ENCODE results near the gene GLYATL2.
A peak's percentile ranks its signal among the peaks of the same experiment; 100 is the strongest.

Gene GLYATL2

GRCh38 chr11:58830673-58831301, 13.7 kb downstream of the GLYATL2 start:
- H3K4me3 Mint-ChIP-seq = no peak overlapping the region
- H3K4me1 Mint-ChIP-seq (ENCODE audit: low read depth) = no peaks in the 10 kb centered on the region
- H3K36me3 Mint-ChIP-seq (ENCODE audit: low read depth) = no peaks in the 10 kb centered on the region
- no peak overlapping the region for H3K27ac Mint-ChIP-seq
- H3K9me3 Mint-ChIP-seq = no peaks in the 10 kb centered on the region
- H3K27me3 Mint-ChIP-seq = peaks cover 35% of the 10 kb centered on the region
- no peak for DNase-seq

GRCh38 chr11:58829786-58830185, 14.7 kb downstream of the GLYATL2 start:
- Mint-ChIP-seq H3K36me3 (ENCODE audit: low read depth) (no peaks in the 10 kb centered on the region), H3K4me3 (no peak overlapping the region), H3K27me3 (peaks cover 35% of the 10 kb centered on the region), H3K9me3 (no peaks in the 10 kb centered on the region), H3K27ac (no peak overlapping the region), H3K4me1 (ENCODE audit: low read depth) (no peaks in the 10 kb centered on the region)
- DNase-seq = no peak

GRCh38 chr11:58813693-58814092, 30.8 kb downstream of the GLYATL2 start:
- Mint-ChIP-seq H3K36me3 (ENCODE audit: low read depth) (no peaks in the 10 kb centered on the region), H3K4me3 (no peak overlapping the region), H3K27ac (no peak overlapping the region), H3K9me3 (peaks cover 6% of the 10 kb centered on the region), H3K4me1 (ENCODE audit: low read depth) (no peaks in the 10 kb centered on the region), H3K27me3 (peaks cover 18% of the 10 kb centered on the region)
- no peak for DNase-seq

- Mint-ChIP-seq H3K9me3 (peaks cover 6% of the 10 kb centered on the region), H3K27ac (no peak overlapping the region), H3K4me3 (no peak overlapping the region), H3K4me1 (ENCODE audit: low read depth) (no peaks in the 10 kb centered on the region), H3K27me3 (peaks cover 29% of the 10 kb centered on the region), H3K36me3 (ENCODE audit: low read depth) (no peaks in the 10 kb centered on the region)
- no peak for DNase-seq
These were observed 33.0 kb downstream of the GLYATL2 start for GRCh38 chr11:58811499-58811898.

- DNase-seq = no peak
- H3K9me3 Mint-ChIP-seq = peaks cover under 1% of the 10 kb centered on the region
- no peaks in the 10 kb centered on the region for H3K36me3 Mint-ChIP-seq (ENCODE audit: low read depth)
- H3K27me3 Mint-ChIP-seq = peaks cover 34% of the 10 kb centered on the region
- H3K4me1 Mint-ChIP-seq (ENCODE audit: low read depth) = no peaks in the 10 kb centered on the region
- no peak overlapping the region for H3K27ac Mint-ChIP-seq
- H3K4me3 Mint-ChIP-seq = no peak overlapping the region
These were observed 37.2 kb downstream of the GLYATL2 start for GRCh38 chr11:58807343-58807742.

- no peak overlapping the region for H3K4me3 Mint-ChIP-seq
- peaks cover 9% of the 10 kb centered on the region for H3K9me3 Mint-ChIP-seq
- H3K27ac Mint-ChIP-seq = no peak overlapping the region
- no peak for DNase-seq
- H3K27me3 Mint-ChIP-seq = peaks cover 30% of the 10 kb centered on the region
- no peaks in the 10 kb centered on the region for H3K36me3 Mint-ChIP-seq (ENCODE audit: low read depth)
- H3K4me1 Mint-ChIP-seq (ENCODE audit: low read depth) = peaks cover 5% of the 10 kb centered on the region
These were observed 39.4 kb downstream of the GLYATL2 start for GRCh38 chr11:58805065-58805464.

- H3K4me1 Mint-ChIP-seq (ENCODE audit: low read depth) = peaks cover 5% of the 10 kb centered on the region
- no peaks in the 10 kb centered on the region for H3K36me3 Mint-ChIP-seq (ENCODE audit: low read depth)
These were observed 42.4 kb downstream of the GLYATL2 start for GRCh38 chr11:58801974-58802545.

GRCh38 chr11:58801302-58801701, 43.2 kb downstream of the GLYATL2 start:
- Mint-ChIP-seq H3K27ac (no peak overlapping the region), H3K36me3 (ENCODE audit: low read depth) (no peaks in the 10 kb centered on the region), H3K4me1 (ENCODE audit: low read depth) (peaks cover 5% of the 10 kb centered on the region), H3K4me3 (no peak overlapping the region), H3K27me3 (peaks cover 23% of the 10 kb centered on the region), H3K9me3 (peaks cover 9% of the 10 kb centered on the region)
- no peak for DNase-seq

More at GRCh38 chr11:58801974-58802545, 42.4 kb downstream of the GLYATL2 start:
- no peak overlapping the region for H3K27ac Mint-ChIP-seq
- peaks cover 31% of the 10 kb centered on the region for H3K27me3 Mint-ChIP-seq
- H3K4me3 Mint-ChIP-seq = no peak overlapping the region
- H3K9me3 Mint-ChIP-seq = peaks cover 9% of the 10 kb centered on the region
- DNase-seq = no peak

GRCh38 chr11:58796333-58796732, 48.2 kb downstream of the GLYATL2 start:
- no peak for DNase-seq
- H3K36me3 Mint-ChIP-seq (ENCODE audit: low read depth) = no peaks in the 10 kb centered on the region
- H3K27me3 Mint-ChIP-seq = peaks cover 26% of the 10 kb centered on the region
- no peak overlapping the region for H3K4me3 Mint-ChIP-seq
- H3K27ac Mint-ChIP-seq = no peak overlapping the region
- no peaks in the 10 kb centered on the region for H3K4me1 Mint-ChIP-seq (ENCODE audit: low read depth)
- H3K9me3 Mint-ChIP-seq = peaks cover 2% of the 10 kb centered on the region

- Mint-ChIP-seq H3K27ac (no peak overlapping the region), H3K36me3 (ENCODE audit: low read depth) (no peaks in the 10 kb centered on the region), H3K9me3 (peaks cover 2% of the 10 kb centered on the region), H3K4me3 (no peak overlapping the region), H3K27me3 (peaks cover 12% of the 10 kb centered on the region), H3K4me1 (ENCODE audit: low read depth) (peaks cover 4% of the 10 kb centered on the region)
- DNase-seq = peak; percentile 50
These were observed 56.0 kb downstream of the GLYATL2 start for GRCh38 chr11:58788355-58789023.

GRCh38 chr11:58787903-58788302, 56.6 kb downstream of the GLYATL2 start:
- peaks cover 10% of the 10 kb centered on the region for H3K27me3 Mint-ChIP-seq
- H3K4me1 Mint-ChIP-seq (ENCODE audit: low read depth) = peaks cover 4% of the 10 kb centered on the region
- no peak for DNase-seq
- no peaks in the 10 kb centered on the region for H3K36me3 Mint-ChIP-seq (ENCODE audit: low read depth)
- H3K27ac Mint-ChIP-seq = no peak overlapping the region
- no peak overlapping the region for H3K4me3 Mint-ChIP-seq
- no peaks in the 10 kb centered on the region for H3K9me3 Mint-ChIP-seq

GRCh38 chr11:58786693-58787092, 57.8 kb downstream of the GLYATL2 start:
- H3K27me3 Mint-ChIP-seq = peaks cover 10% of the 10 kb centered on the region
- H3K9me3 Mint-ChIP-seq = no peaks in the 10 kb centered on the region
- H3K4me1 Mint-ChIP-seq (ENCODE audit: low read depth) = peaks cover 4% of the 10 kb centered on the region
- H3K4me3 Mint-ChIP-seq = no peak overlapping the region
- H3K27ac Mint-ChIP-seq = no peak overlapping the region
- H3K36me3 Mint-ChIP-seq (ENCODE audit: low read depth) = no peaks in the 10 kb centered on the region
- no peak for DNase-seq

GRCh38 chr11:58784995-58785394, 59.5 kb downstream of the GLYATL2 start:
- DNase-seq = no peak
- no peak overlapping the region for H3K27ac Mint-ChIP-seq
- peaks cover 2% of the 10 kb centered on the region for H3K27me3 Mint-ChIP-seq
- H3K36me3 Mint-ChIP-seq (ENCODE audit: low read depth) = no peaks in the 10 kb centered on the region
- H3K9me3 Mint-ChIP-seq = peaks cover 7% of the 10 kb centered on the region
- H3K4me3 Mint-ChIP-seq = no peak overlapping the region
- peaks cover 4% of the 10 kb centered on the region for H3K4me1 Mint-ChIP-seq (ENCODE audit: low read depth)

Data from activated T-cell treated with anti-CD3 and anti-CD28 coated beads, Interleukin-2, amount 50 U/mL, for 24 hours (primary cell).